Activated CD4-positive, alpha-beta T cell treated with anti-CD3 and anti-CD28 coated beads for 48 hours (primary cell): Measurements from ENCODE around the gene DOCK4.

ENCODE experiments used
- DNase-seq: peaks from one replicate; pipeline ENCODE4 v3.0.0-alpha.2; 2020

DOCK4 gene

GRCh38 chr7:112073530-112073929 is 132.7 kb downstream of the DOCK4 start:
- DNase-seq = no peak

GRCh38 chr7:112072541-112073245 is 133.5 kb downstream of the DOCK4 start:
- no peak for DNase-seq

GRCh38 chr7:112071856-112072255 is 134.3 kb downstream of the DOCK4 start:
- no peak for DNase-seq

GRCh38 chr7:112070674-112071256 is 135.4 kb downstream of the DOCK4 start:
- no peak for DNase-seq

GRCh38 chr7:112069879-112070321 is 136.3 kb downstream of the DOCK4 start:
- no peak for DNase-seq

GRCh38 chr7:112068967-112069366 is 137.2 kb downstream of the DOCK4 start:
- no peak for DNase-seq

GRCh38 chr7:112067632-112068540 is 138.3 kb downstream of the DOCK4 start:
- DNase-seq = no peak

GRCh38 chr7:112067200-112067599 is 139.0 kb downstream of the DOCK4 start:
- DNase-seq = no peak

- DNase-seq = no peak
Observed at GRCh38 chr7:112065758-112066157, 140.4 kb downstream of the DOCK4 start.

GRCh38 chr7:112064627-112065385 is 141.4 kb downstream of the DOCK4 start:
- no peak for DNase-seq

- DNase-seq = no peak
Observed at GRCh38 chr7:112063974-112064373, 142.2 kb downstream of the DOCK4 start.

GRCh38 chr7:112061051-112061450 is 145.1 kb downstream of the DOCK4 start:
- DNase-seq = no peak

- no peak for DNase-seq
Observed at GRCh38 chr7:112060625-112061024, 145.6 kb downstream of the DOCK4 start.

GRCh38 chr7:112059675-112060074 is 146.5 kb downstream of the DOCK4 start:
- DNase-seq = no peak

GRCh38 chr7:112058686-112059085 is 147.5 kb downstream of the DOCK4 start:
- DNase-seq = no peak

GRCh38 chr7:112056409-112056808 is 149.8 kb downstream of the DOCK4 start:
- no peak for DNase-seq

- no peak for DNase-seq
Observed at GRCh38 chr7:112053737-112054069, 152.5 kb downstream of the DOCK4 start.

- DNase-seq = no peak
Observed at GRCh38 chr7:112052993-112053736, 153.0 kb downstream of the DOCK4 start.

GRCh38 chr7:112052498-112052897 is 153.7 kb downstream of the DOCK4 start:
- DNase-seq = no peak

GRCh38 chr7:112050250-112050881 is 155.8 kb downstream of the DOCK4 start:
- DNase-seq = no peak

- no peak for DNase-seq
Observed at GRCh38 chr7:112049555-112050249, 156.5 kb downstream of the DOCK4 start.
